Ramos (cell line): ENCODE measurements around the gene RBFOX2.
"Not testable (repeated sequence)": the region's sequence is repeated elsewhere in the genome, so short reads cannot be mapped to it uniquely, and the experiment has no call there.

Experiments
- in situ Hi-C: fragments of 300-500 bp; cut with MboI; formaldehyde crosslinking; loops from one replicate; pipeline ENCODE4 v1.14.3; 2022; ENCODE audit warnings: low sequenced_read_pairs; ENCODE audit not compliant: unreplicated experiment

The RBFOX2 gene

DNA sequence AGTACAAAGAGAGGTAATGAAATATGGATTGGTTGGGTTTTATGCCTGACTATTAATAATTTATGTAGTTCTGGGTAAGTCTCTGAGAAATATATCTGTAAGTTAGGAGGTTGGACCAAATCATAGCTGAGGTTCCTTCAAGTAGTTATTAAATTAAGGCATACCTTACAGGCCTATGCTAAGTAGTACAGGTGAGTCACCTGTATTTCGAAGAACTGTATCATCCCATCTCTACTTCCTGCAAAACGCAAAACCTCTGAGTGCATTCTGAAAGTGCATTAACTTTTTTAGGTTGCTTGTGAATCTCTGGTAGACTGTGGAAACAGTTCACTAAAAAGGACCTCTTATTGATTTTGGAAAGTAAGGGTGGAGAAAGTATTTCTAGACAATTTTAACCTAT lies 273.9 kb downstream of the RBFOX2 start:
- in situ Hi-C loops = loop anchor here (5.0 kb wide), 1 partner anchor 67 kb away; no protein-coding TSS in a partner anchor

GRCh38 chr22:35752863-35753189 lies 275.8 kb downstream of the RBFOX2 start:
- in situ Hi-C loops = loop anchor here (5.0 kb wide), 1 partner anchor 66 kb away; no protein-coding TSS in a partner anchor

DNA sequence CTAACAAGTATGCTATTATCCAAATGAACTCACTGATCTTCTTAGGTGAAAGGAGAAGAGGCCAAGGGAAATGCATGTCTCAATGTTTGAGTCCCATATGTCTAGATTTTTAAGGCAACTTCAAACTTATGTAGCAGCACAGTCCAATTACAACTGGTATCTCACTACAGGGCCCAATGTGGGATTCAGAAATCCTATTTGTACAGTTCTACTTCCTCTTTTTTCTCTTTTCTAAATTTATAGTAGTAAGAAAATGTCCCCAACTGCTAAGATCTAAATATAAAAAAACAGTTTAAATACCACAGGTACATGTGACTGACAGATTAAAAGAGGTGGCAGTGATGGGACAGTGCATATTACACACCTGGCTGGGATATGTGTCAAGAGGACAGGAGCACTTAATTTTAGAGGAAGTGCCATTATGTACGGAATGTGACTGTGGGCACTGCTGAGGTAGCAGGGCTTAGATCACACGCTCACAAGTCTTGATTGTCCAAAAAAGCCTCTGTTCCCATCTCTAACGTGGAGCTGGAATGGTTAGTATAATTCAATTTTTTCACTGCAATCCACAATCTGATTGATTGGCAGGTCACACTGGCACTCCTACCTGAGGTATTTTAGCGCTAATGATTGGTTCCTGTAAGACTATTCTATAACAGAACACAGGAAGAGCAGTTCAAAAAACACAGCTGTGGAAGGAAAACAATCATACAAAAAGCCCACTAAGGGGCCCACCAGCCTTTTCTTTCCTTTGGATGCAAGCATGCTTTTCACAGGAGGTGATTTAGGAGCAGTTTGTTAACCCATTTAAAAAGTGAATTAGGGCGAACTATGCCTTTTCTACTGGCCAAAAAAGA lies 276.4 kb downstream of the RBFOX2 start:
- in situ Hi-C loops = loop anchor here (5.0 kb wide), 1 partner anchor 65 kb away; no protein-coding TSS in a partner anchor

DNA sequence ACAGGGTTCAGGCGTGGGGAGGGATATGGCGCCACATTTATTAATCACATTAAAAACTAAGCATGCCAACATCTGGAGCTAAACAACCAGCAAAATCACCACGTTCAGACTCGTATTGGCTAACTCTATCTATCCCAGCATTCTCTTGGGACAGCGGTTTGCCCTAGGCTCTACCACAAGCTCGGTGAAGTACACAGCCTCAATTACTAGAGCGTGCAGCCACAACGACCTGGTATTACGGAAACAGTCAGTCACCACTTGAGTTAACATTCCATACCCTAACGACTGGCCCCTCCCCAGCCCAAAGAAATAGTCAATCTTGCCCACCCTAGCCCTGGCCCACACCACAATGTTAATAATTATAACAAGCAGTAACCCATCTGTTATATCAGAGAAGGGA lies 278.8 kb downstream of the RBFOX2 start:
- in situ Hi-C loops = loop anchor here (5.0 kb wide), 1 partner anchor 63 kb away; no protein-coding TSS in a partner anchor

DNA sequence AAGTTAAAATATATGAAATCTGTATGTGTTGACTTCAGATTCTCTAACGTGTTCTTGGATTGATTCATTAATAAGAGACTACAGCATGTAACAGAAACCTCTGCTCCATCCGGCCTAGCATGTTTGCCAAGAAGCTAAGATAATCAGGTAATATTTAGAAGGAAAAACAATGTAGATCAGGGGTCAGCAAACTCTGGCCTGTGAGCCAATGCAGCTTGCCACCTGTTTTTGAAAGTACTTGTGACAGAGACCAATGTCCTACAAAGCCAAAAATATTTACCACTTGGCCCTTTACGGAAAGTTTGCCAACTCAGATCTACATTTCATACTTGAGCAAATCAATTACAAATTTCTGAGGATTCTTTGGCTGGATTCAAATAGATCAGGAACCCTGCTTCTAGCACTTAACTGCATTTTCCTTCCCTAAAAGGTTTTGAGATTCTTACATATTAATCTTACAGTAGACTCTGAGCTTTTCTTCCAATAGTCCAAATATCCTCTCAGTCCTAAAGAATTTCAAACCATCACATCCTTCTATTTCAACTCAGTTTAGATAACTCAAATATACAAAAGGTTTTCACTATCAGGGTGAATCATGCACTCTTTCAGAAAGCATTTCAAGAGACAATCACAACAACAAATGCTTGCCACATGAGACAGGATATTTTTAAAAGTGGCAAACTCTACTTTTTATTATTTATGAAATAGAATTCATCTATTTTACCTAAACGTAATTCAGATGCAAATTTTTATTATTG lies 281.5 kb downstream of the RBFOX2 start:
- in situ Hi-C loops = no loop called here

GRCh38 chr22:35746248-35746647 lies 282.4 kb downstream of the RBFOX2 start:
- in situ Hi-C loops = no loop called here

GRCh38 chr22:35743326-35743860 lies 285.2 kb downstream of the RBFOX2 start:
- in situ Hi-C loops = no loop called here

- in situ Hi-C loops = no loop called here
Measured at GRCh38 chr22:35742342-35743100, 286.1 kb downstream of the RBFOX2 start.

DNA sequence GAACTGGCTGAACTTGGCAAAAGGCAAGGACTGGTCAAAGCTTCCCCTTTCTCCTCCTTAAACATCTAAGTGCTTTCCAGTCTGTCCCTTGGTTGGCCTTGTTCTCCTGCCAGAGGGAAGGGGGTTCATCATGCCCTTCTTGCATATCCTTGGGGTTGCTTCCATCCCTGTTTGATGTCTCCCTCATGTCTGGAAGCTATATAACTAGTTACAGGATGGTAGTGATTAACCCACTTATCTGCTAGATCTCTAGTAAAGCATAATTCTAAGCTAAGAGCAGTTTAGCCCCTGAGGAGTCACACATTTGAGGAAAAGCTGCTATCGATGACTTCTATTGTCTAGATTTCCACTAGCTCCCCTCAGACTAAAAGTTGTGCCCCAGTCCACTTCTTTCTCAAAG lies 288.0 kb downstream of the RBFOX2 start:
- in situ Hi-C loops = no loop called here

DNA sequence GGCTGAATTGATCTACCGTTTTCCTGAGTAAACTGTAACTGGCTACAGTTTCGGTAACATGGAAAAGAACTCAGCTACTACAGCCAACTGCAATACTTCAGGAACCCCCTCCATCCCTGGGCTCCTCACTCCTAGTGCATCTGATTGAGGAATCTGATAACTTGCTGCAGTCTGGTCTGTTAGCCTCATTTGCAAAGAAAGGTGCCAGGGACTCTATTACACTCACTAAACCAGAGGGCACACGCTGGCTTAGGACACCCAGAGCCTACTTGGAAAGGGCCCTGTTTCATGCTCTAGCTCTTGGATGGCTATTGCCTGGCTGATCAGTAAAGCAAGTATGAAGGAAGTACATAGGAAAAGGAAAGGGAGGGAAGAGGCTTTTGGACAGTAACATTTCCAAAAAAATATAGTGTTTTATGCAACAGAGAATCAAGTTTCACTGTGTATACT lies 288.7 kb downstream of the RBFOX2 start:
- in situ Hi-C loops = no loop called here

GRCh38 chr22:35739076-35739930 lies 289.3 kb downstream of the RBFOX2 start:
- in situ Hi-C loops = no loop called here

DNA sequence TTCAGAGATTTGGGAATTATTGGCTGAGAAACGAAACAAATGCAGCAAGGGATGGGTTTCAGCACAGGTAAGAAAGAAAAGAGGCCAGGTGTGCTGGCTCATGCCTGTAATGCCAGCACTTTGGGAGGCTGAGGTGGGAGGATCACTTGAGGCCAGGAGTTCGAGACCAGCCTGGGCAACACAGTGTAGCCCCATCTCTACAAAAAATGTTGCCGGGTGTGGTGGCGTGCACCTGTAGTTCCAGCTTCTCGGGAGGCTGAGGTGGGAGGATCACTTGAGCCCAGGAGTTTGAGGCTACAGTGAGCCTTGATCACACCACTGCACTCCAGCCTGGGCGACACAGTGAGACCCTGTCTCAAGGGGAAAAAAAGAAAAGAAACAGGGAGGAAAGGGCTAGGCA lies 290.7 kb downstream of the RBFOX2 start:
- in situ Hi-C loops = not testable (repeated sequence)

- in situ Hi-C loops = no loop called here
Measured at GRCh38 chr22:35736701-35737100, 291.9 kb downstream of the RBFOX2 start.

DNA sequence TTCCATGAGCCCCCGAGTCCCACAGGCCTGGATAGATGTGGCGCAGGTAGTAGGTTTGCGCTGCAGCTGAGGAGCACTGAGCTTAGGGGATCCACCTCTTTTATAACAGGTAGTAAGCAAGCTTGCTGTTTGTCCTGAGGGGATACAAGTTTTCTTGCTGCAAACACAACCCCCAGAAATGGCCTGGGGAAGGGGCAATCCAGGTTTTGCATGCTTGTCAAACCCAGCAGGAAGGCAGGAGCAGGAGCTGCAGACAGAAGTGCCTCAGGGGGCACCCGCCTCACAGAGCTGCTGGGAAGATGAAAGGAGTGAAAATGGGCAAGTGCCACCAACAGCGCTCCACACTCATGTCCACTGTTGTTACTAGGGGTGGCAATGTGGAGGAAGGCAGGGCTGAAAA lies 292.5 kb downstream of the RBFOX2 start:
- in situ Hi-C loops = no loop called here

DNA sequence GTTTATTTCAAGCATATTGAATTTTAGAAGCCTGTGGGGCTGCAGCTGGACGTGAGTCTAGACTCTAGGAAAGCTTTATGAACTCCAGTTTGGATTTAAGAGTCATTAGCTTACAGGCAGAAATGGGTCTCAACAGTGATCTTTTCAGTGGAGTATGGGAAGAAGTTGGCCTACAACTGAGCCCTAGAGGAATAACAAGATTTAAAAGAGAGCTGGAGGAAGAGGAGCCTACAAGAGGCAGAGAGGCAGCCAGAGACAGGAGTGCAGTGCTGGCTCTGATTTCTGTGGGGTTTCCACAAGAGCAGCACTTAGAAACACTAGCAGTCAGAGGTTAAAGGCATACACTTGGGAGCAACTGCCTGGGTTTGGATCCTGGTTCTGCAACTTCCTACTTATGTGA lies 293.1 kb downstream of the RBFOX2 start:
- in situ Hi-C loops = no loop called here

DNA sequence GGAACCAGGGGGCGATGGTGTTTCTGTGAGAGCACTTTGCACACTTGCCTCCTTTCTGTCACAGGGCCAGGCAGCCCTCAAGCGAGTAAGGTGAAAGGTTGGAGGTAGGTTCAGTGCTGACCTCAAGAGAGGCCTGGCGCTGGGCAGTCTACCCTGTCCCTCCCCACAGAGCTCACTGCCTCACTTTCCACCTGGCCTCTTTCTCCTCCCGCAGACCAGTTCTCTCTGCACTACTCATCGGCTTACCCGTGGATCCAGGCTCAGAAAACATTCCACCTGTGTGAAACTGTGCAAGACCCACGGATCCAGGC lies 294.2 kb downstream of the RBFOX2 start:
- in situ Hi-C loops = no loop called here

DNA sequence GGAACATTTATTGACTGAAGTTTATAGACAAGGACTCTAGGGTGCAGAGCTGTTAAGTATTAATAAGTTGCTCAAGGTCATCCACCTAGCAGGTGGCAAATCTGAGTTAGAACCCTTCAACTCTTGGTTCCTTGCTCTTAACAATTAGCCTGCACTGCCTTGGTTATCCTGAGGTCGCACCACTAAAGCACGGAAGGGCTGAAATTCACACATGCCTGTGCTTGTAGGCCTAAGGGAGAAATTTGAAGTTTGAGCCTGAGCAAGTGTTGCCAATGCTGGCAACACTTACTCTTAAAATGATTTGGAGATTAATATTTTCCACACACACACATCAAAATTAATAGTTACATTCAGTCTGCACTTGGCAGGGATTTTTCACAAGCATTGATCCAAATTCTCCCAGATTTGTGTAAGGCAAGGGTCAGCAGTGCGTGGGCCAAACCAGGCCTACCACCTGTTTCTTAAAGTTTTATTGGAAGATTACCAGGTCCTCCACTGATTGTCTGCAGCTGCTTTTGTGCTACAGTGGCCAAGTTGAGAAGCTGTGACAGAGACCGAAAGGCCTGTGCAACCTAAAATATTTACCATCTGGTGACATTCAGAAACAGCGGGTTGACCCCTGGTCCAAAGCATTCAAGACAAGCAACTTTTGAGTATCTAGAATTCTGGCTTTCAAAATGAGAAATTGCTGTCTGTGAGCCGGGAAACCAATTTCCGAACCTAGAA lies 294.7 kb downstream of the RBFOX2 start:
- in situ Hi-C loops = no loop called here

DNA sequence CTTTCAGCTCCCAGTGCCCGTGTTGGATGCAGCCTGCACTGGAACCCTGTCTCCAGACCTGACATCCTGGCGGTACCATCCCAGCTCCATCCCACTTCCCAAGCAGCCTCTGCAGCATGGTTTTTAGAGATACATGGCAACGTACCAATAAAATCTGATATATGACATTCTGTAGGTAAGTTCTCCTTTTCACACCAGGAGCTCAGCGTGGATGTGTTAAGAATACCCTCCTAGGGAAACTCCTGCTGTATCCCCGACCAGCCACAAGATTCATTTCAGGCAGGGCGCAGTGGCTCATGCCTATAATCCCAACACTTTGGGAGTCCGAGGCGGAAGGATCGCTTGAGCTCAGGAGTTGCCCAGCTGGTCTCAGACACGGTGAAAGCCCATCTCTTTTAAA lies 295.6 kb downstream of the RBFOX2 start:
- in situ Hi-C loops = no loop called here

- in situ Hi-C loops = no loop called here
Measured at GRCh38 chr22:35732116-35732515, 296.5 kb downstream of the RBFOX2 start.
